ENCODE measurements around the gene ARMC10.

ARMC10 gene

DNA sequence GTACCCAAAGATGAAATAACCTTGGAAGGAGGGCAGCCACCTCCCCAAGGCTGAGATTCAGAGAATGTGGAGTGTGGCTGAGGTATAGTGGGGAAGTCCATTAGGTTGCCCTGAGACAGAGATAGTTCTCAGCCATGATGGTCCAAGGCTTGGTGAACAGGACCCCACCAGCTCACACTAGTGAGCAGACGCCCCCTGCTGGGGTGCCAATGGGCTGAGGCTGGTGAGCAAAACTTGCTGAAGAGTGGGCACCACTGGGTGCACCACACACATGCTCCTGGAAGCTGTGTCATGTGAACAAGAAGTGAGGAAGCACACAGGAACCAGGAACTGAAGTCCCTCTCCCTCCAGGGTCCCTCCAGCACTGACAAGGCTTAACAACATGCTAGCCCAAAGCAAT is 9.3 kb upstream of the ARMC10 start:
- no peak overlapping the region for H3K27ac ChIP-seq
- TF ChIP-seq CTCF (IDR thresholded peaks at IDR 0.05; ENCODE audit: low read depth, low read length): peak; percentile 85
- no peaks in the 10 kb centered on the region for H3K27me3 ChIP-seq (ENCODE audit: insufficient read depth, low read depth, severe bottlenecking)
- no peak overlapping the region for H3K4me3 ChIP-seq (ENCODE audit: low read depth, low read length)
- no peaks in the 10 kb centered on the region for H3K9me3 ChIP-seq (ENCODE audit: severe bottlenecking)
- DNase-seq: peak; percentile 64
- no peaks in the 10 kb centered on the region for H3K36me3 ChIP-seq

DNA sequence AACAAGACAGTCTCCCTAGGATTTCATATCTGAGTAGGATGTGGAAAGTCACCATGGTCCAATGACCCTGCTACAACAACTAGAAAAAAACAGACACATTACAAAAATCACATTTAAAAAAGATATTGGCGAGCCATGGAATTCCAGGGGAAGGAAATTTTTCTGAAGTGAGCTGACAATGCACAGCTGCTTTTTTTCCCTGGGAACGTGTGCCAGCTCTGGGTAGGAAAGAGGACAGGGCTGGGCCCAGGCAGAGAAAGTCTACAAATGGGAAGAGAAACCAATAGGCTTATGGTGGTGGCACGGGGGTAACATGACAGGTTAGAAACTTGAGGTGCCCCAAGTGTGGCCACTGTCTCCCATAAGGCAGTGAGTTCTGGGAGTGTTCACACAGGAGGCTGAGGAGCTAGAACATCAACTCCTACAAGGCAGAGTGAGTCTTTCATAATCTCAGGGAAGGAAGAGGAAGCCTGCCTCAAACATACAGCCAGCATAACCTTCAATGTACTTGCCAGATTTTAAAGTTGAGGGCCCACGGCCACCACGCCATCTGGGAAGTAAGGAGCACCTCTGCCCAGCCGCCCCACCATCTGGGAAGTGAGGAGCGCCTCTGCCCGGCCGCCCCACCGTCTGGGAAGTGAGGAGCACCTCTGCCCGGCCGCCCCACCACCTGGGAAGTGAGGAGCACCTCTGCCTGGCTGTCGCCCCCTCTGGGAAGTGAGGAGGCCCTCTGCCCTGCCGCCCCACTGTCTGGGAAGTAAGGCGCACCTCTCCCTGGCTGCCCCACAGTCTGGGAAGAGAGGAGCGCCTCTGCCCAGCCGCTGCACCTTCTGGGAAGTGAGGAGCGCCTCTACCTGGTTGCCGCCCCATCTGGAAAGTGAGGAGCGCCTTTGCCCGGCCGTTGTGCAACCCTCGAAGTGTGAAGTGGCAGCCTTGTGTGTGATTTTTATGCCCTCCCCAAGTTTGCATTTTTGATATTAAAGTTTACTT is 6.2 kb upstream of the ARMC10 start:
- H3K4me3 ChIP-seq (ENCODE audit: low read depth, low read length): no peak overlapping the region
- no peak overlapping the region for H3K27ac ChIP-seq
- no peaks in the 10 kb centered on the region for H3K9me3 ChIP-seq (ENCODE audit: severe bottlenecking)
- no peak for TF ChIP-seq CTCF (IDR thresholded peaks at IDR 0.05; ENCODE audit: low read depth, low read length)
- no peaks in the 10 kb centered on the region for H3K36me3 ChIP-seq
- no peaks in the 10 kb centered on the region for H3K27me3 ChIP-seq (ENCODE audit: insufficient read depth, low read depth, severe bottlenecking)
- DNase-seq: no peak

DNA sequence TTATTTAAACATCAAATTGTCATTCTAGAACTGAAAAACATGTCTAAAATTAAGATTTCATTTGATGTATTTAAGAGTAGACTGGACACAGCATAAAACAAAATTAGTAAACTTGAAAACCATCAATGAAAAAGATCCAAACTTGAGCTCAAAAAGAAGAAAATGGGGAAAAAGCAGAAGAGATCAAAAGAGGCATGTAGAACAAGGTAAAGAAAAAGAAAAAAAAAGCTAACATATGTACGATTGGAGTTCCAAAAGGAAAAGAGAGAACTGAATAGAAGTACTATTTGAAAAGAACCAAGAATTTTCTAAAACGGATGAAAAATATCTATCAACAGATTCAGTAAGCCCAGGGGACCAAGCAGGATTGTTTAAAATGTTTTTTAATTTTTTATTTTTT is 3.9 kb upstream of the ARMC10 start:
- no peaks in the 10 kb centered on the region for H3K9me3 ChIP-seq (ENCODE audit: severe bottlenecking)

DNA sequence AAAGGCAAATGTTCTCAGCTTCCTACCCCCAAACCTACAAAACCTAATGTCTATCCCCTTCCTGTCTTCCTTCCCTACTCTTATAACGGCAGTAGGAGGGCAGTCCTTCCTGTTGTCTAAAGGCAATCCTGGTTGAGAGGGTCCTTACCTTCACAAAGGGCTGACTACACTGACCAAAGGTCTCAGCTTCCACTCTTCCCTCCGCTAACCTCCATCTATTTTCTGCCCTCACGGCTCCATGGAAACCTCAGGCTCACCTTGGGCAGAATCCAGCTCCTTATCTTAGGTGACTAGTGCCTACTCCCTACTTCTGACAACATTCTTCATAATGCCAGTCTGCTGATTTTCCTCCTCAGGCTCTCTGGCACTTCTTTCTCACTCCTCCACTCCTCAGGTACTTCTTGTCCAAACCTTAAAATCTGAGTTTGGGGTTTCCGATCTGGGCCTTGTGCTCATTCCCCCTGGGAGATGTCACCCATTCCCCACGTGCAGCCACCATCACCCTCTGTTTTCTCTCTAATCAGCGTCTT is 886 bp upstream of the ARMC10 start:
- Histone ChIP-seq H3K27me3 (ENCODE audit: insufficient read depth, low read depth, severe bottlenecking) (no peaks in the 10 kb centered on the region), H3K27ac (no peak overlapping the region), H3K4me3 (ENCODE audit: low read depth, low read length) (peak overlapping the region; percentile 77), H3K36me3 (no peaks in the 10 kb centered on the region; the same call in none of the 2 replicates), H3K9me3 (ENCODE audit: severe bottlenecking) (no peaks in the 10 kb centered on the region)
- TF ChIP-seq CTCF (IDR thresholded peaks at IDR 0.05; ENCODE audit: low read depth, low read length): no peak
- DNase-seq: no peak

More for the DNA sequence above, 3.9 kb upstream of the ARMC10 start:
- Histone ChIP-seq H3K36me3 (no peaks in the 10 kb centered on the region), H3K27me3 (ENCODE audit: insufficient read depth, low read depth, severe bottlenecking) (no peaks in the 10 kb centered on the region), H3K4me3 (ENCODE audit: low read depth, low read length) (no peak overlapping the region), H3K27ac (no peak overlapping the region)
- DNase-seq: no peak
- TF ChIP-seq CTCF (IDR thresholded peaks at IDR 0.05; ENCODE audit: low read depth, low read length): no peak

DNA sequence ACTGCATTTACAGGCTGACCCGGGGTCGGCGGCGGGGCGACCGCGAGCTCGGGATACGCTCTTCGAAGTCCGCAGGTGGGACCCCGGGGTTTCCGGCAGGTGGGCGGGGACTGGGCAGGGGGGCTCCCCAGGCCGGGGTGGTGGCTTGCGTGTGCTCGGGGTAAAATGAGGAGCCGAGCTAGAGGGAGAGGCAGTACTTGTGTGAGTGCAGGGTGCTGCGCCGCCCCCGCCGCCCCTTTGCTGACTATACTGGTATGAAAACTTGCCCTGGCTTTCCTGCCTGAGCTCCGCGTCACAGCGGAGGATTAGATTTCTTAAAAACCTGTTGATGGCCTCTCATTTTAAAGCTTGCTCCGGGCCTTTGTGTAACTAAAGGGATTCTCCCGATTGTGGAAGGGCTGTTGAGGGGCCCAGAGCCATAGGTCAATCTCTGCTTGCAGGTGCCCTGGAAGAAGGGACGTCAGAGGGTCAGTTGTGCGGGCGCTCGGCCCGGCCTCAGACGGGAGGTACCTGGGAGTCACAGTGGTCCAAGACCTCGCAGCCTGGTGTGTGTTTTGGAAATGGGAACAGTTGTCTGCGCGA is 488 bp downstream of the ARMC10 start:
- peak; percentile 78 for DNase-seq
- Histone ChIP-seq H3K27ac (peak overlapping the region; percentile 86), H3K27me3 (ENCODE audit: insufficient read depth, low read depth, severe bottlenecking) (no peaks in the 10 kb centered on the region), H3K36me3 (no peaks in the 10 kb centered on the region; the same call in none of the 2 replicates), H3K4me3 (ENCODE audit: low read depth, low read length) (peak overlapping the region; percentile 77), H3K9me3 (ENCODE audit: severe bottlenecking) (no peaks in the 10 kb centered on the region)
- TF ChIP-seq CTCF (IDR thresholded peaks at IDR 0.05; ENCODE audit: low read depth, low read length): no peak

All from WERI-Rb-1 (cell line).